Chondrocyte (in vitro differentiated cells): ENCODE data around the gene KIRREL3. TPM values are rescaled to one million over a fixed set of nuclear protein-coding genes. Genes with fewer than 3 reads are reported as not detected.

Experiments
- DNase-seq: peaks from one replicate; pipeline ENCODE4 v3.0.0; 2021; ENCODE audit warnings: mixed read lengths, low spot score
- H3K27ac Mint-ChIP-seq: one replicate; pipeline ENCODE4 v1.8.0; 2021; ENCODE audit warnings: mild to moderate bottlenecking, moderate library complexity, mixed read lengths; ENCODE audit not compliant: unreplicated experiment
- H3K27me3 Mint-ChIP-seq: 2 replicates; pipeline ENCODE4 v1.8.0; 2021; ENCODE audit warnings: low read depth, mixed read lengths
- H3K36me3 Mint-ChIP-seq: 2 replicates; pipeline ENCODE4 v1.8.0; 2021; ENCODE audit warnings: low read depth, mixed read lengths
- H3K4me1 Mint-ChIP-seq: 2 replicates; pipeline ENCODE4 v1.8.0; 2021; ENCODE audit warnings: low read depth, mild to moderate bottlenecking, mixed read lengths
- H3K4me3 Mint-ChIP-seq: one replicate; pipeline ENCODE4 v1.8.0; 2021; ENCODE audit warnings: mild to moderate bottlenecking, moderate library complexity, mixed read lengths; ENCODE audit not compliant: unreplicated experiment
- H3K9me3 Mint-ChIP-seq: 2 replicates; pipeline ENCODE4 v1.8.0; 2021; ENCODE audit warnings: low read depth, mixed read lengths
- CTCF ChIP-seq: fragments of 200-600 bp; sonication (generic); IDR thresholded peaks from 2 replicates; pipeline ENCODE4 v1.5.0; 2021; ENCODE audit warnings: antibody characterized with exemption, mild to moderate bottlenecking, moderate library complexity
- total RNA-seq: library from RNA; stranded (reverse); gene quantifications from 3 replicates; pipeline ENCODE4 v1.2.1, GENCODE V29; 2021

Gene KIRREL3
- total RNA-seq, 1 donor from 2014 or later: 1.2 TPM

GRCh38 chr11:126630893-126631798 is 369.4 kb downstream of the KIRREL3 start:
- DNase-seq: no peak
- Mint-ChIP-seq H3K36me3 (no peaks in the 10 kb centered on the region), H3K4me3 (no peak overlapping the region), H3K9me3 (no peaks in the 10 kb centered on the region), H3K4me1 (peaks cover 11% of the 10 kb centered on the region), H3K27ac (no peak overlapping the region), H3K27me3 (no peaks in the 10 kb centered on the region)
- TF ChIP-seq CTCF: no peak

- Mint-ChIP-seq H3K4me3 (no peak overlapping the region), H3K4me1 (peaks cover 11% of the 10 kb centered on the region), H3K36me3 (no peaks in the 10 kb centered on the region), H3K27ac (no peak overlapping the region), H3K27me3 (no peaks in the 10 kb centered on the region), H3K9me3 (no peaks in the 10 kb centered on the region)
- DNase-seq: no peak
- no peak for TF ChIP-seq CTCF
These were observed 370.1 kb downstream of the KIRREL3 start for GRCh38 chr11:126630488-126630887.

- DNase-seq: no peak
- Mint-ChIP-seq H3K27ac (no peak overlapping the region), H3K4me1 (peaks cover 11% of the 10 kb centered on the region), H3K36me3 (no peaks in the 10 kb centered on the region), H3K4me3 (no peak overlapping the region), H3K9me3 (no peaks in the 10 kb centered on the region), H3K27me3 (no peaks in the 10 kb centered on the region)
- TF ChIP-seq CTCF: no peak
These were observed 371.6 kb downstream of the KIRREL3 start for GRCh38 chr11:126628790-126629621.

GRCh38 chr11:126628450-126628789 is 372.1 kb downstream of the KIRREL3 start:
- no peak overlapping the region for H3K4me3 Mint-ChIP-seq
- no peaks in the 10 kb centered on the region for H3K9me3 Mint-ChIP-seq
- H3K36me3 Mint-ChIP-seq: no peaks in the 10 kb centered on the region
- H3K27me3 Mint-ChIP-seq: no peaks in the 10 kb centered on the region
- H3K4me1 Mint-ChIP-seq: peaks cover 5% of the 10 kb centered on the region
- DNase-seq: no peak
- no peak overlapping the region for H3K27ac Mint-ChIP-seq
- no peak for TF ChIP-seq CTCF

- Mint-ChIP-seq H3K4me1 (peaks cover 3% of the 10 kb centered on the region), H3K9me3 (no peaks in the 10 kb centered on the region), H3K36me3 (no peaks in the 10 kb centered on the region), H3K27me3 (no peaks in the 10 kb centered on the region), H3K27ac (no peak overlapping the region), H3K4me3 (no peak overlapping the region)
- TF ChIP-seq CTCF: no peak
- no peak for DNase-seq
These were observed 373.1 kb downstream of the KIRREL3 start for GRCh38 chr11:126627421-126627820.
